ENCODE results near the gene ALPG.
"Not testable (repeated sequence)": the region's sequence is repeated elsewhere in the genome, so short reads cannot be mapped to it uniquely, and the experiment has no call there.

Gene ALPG

DNA sequence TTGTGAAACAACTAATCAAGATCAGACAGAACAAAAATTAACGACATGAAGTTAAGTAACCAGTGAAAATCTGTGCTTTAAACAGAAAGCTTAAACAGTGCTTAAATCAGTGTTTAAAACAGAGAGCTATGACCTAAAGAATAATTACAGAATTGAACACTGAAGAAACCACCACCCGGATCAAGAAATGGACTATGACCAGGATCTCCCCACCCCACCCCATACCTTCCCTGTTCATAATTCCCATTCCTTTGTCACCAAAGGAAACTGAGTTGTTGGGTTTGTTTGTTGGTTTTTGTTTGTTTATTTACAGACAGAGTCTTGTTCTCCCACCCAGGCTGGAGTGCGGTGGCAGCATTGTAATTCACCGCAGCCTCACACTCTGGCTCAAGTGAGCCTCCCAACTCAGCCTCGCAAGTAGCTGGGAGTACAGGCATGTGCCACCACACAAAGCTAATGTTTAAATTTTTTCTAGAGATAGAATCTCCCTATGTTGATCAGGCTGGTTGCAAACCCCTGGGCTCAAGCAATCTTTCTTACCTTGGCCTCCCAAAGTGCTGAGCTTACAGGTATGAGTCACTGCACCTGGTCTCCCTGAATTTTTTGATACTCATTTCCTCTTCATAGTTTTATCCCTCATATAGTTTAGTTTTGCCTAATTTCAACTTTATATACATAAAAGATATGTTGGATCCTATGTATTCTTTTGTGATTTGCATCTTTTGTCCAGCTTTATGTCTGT, 8.2 kb upstream of the ALPG start:
- no peak for DNase-seq (ENCODE audit: low read depth)

DNA sequence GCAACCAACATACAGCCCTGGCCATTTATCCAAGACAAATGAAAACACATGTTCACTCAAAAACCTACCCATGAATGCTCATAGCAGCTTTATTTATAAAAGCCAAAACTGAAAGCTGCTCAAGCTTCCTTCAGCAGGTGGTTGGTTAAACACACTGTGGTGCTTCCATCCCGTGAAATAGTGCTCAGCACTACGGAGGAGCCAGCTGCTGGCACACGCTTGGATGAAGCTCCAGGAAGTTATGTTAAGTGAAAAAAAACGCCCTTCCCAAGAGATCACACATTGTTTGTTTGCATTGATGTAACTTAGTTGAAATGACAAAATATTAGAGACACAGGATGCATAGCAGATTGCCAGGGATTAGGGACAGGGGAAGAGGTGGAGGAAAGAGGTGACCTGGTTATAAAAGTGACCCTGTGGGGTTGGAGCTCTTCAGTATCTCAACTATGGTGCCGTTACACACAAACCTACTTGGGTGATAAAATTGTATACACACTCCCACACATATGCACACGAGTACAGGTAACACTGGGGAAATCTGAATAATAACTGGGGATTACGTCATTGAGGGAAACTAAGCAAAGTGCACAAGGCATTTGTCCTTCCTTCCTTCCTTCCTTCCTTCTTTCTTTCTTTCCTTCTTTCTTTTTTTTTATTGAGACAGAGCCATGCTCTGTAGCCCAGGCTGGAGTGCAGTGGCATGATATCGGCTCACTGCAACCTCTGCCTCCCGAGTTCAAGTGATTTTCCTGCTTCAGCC, 6.2 kb upstream of the ALPG start:
- no peak for DNase-seq (ENCODE audit: low read depth)

DNA sequence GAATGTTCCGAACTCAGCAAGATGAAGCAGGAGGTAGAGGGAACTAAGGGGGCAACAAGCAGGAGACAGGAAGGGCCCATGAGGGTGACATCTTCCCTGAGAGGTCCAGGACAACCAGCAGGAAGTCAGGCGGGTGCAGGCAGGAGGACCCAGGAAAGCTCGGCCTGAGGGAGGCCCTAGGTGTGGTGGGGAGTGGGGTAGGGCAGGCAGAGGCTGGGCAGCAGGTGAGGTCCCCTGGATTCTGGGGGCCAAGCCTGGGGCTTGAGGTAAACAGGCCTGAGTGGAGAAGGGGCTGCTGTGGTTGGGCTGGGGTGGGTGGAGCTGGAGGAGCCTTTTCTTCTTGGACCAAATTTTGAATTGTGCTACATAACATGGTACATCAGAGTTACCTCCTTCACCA, 4.1 kb upstream of the ALPG start:
- no peak for DNase-seq (ENCODE audit: low read depth)

DNA sequence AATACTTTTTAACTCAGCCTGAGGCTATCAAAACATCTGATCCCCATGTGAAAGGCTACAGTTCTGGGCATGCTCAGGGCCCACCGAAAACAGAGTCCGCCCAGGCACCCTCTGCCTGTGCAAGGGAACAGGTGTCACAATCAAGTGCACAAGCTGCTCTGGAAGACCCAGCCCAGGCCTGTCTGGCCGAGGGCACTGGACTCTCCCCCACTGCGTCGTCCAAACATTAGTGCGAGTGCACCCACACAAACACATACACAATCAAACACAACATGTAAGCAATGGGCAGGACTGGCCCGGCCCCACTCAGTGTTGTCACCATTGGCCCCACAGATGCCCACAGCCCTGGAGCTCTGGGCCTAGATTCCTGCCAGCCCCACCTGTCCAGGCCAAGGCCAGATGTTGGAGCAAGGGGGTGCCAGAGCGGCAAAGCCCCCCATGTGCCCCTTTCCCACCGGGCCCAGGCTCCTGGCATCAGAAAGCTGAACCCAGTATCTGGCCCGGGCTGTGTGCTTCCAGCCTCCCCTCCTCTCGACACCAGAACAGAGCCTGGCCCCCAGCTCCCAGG, 617 bp upstream of the ALPG start:
- no peak for DNase-seq (ENCODE audit: low read depth)

DNA sequence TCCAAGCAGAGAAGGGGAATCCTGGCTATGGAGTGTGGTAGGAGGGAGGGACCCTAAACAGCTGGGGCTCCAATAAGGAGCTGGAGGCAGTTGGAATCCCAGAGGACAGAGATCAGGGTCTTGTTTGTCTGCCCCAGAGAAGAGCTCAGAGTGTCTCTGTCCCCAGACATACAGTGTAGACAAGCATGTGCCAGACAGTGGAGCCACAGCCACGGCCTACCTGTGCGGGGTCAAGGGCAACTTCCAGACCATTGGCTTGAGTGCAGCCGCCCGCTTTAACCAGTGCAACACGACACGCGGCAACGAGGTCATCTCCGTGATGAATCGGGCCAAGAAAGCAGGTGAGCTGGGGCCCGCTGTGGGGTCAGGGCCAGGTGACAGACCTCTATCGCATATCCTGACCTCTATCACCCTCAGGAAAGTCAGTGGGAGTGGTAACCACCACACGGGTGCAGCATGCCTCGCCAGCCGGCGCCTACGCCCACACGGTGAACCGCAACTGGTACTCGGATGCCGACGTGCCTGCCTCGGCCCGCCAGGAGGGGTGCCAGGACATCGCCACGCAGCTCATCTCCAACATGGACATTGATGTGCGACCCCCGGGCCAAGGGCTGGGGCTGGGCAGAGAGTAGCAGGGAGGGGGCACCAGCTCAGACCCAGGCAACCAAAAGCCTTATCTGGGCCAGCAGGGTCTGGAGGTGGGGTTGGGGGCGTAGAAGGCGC, 945 bp downstream of the ALPG start:
- DNase-seq (ENCODE audit: low read depth), result not testable (repeated sequence)

DNA sequence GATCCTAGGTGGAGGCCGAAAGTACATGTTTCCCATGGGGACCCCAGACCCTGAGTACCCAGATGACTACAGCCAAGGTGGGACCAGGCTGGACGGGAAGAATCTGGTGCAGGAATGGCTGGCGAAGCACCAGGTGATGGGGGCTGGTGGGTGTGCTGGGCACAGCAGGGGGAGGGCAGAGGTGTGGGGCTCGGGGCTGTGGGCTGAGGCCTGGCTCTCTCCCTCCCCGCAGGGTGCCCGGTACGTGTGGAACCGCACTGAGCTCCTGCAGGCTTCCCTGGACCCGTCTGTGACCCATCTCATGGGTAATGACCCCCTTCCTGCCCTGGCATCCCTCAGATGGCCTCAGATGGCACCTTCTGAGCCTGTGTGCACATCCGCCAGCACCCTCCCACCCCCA, 1.6 kb downstream of the ALPG start:
- not testable (repeated sequence) for DNase-seq (ENCODE audit: low read depth)

DNA sequence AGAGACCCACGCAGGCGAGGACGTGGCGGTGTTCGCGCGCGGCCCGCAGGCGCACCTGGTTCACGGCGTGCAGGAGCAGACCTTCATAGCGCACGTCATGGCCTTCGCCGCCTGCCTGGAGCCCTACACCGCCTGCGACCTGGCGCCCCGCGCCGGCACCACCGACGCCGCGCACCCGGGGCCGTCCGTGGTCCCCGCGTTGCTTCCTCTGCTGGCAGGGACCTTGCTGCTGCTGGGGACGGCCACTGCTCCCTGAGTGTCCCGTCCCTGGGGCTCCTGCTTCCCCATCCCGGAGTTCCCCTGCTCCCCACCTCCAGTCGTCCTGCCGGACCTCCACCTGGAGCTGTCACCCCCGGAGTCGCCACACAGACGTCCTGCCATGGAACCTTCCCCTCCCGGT, 3.0 kb downstream of the ALPG start:
- not testable (repeated sequence) for DNase-seq (ENCODE audit: low read depth)

DNA sequence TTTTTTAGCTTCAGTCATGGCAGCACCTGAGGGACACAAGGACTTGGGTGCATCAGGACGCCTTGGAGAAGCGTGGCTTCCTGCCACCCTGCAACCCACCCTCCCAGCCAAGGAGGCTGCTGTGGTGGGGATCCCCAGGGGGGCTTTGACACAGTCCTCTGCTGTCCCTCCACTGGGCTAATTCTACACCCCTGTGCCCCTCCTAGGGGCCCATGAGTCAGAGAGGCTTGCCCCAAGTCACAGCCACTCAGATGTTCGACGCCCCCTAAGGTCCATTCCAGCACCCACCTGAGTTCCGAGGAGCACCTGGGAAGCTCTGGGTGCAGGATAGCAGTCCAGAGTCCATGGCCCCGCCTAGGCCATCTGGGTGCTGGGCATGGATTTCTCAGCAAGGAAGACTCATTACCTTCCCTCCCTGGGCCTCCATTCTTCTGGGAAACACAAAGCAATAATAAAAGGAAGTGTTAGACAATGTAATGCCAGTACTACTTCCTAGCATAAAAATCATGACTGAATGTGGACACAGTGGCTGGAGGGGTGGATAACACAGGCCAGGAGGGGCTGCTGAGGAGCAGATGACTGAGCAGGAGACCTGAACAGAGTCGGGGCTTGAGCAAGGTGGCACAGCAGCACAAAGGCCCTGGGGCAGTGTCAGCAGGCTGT, 3.7 kb downstream of the ALPG start:
- DNase-seq (ENCODE audit: low read depth), result no peak

DNA sequence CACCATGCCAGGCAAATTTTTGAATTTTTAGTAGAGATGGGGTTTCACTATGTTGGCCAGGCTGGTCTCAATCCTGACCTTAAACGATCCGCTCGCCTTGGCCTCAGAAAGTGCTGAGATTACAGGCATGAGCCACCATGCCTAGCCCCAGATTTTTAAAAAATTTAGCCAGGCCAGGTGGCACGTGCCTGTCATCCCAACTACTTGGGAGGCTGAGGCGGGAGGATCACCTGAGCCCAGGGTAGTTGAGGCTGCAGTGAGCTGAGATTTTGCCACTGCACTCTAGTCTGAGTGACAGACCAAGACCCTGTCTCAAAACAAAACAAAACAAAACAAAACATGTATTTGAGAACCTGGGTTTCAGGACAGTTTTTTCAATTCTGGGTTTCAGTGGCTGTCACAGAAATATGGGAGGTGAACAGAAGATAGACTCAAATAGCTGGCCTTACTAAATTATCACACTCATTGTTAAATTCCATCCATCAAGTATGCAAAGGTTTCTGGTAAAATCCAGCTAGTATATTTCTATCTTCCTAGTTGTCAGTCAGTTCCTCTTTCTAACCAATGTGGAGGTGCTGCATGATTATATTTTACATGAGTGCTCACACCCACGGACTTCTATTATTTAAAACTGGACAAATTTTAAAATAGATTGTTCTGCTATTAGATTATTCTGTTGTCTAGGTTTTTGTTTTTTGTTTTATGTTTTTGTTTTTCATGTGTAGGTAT, 5.4 kb downstream of the ALPG start:
- no peak for DNase-seq (ENCODE audit: low read depth)

DNA sequence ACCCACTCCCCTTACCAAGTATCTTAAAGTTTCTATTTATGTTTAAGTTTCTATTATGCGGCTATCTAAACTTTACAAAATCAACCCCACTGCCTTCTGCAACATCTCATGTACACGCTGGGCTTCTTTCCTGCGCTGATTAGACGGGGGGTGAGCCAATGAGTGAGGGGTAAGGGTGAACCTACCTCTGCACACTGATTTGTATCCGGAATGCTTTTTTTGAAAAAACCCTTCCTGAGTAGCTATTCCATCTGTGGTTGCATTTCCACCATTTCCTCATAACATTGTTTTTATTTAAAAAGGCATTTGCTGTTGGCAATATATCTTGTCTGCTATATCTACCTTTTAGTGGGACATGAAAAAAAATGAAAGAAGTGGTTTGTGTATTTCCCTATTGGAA, 6.3 kb downstream of the ALPG start:
- DNase-seq (ENCODE audit: low read depth), result no peak

DNA sequence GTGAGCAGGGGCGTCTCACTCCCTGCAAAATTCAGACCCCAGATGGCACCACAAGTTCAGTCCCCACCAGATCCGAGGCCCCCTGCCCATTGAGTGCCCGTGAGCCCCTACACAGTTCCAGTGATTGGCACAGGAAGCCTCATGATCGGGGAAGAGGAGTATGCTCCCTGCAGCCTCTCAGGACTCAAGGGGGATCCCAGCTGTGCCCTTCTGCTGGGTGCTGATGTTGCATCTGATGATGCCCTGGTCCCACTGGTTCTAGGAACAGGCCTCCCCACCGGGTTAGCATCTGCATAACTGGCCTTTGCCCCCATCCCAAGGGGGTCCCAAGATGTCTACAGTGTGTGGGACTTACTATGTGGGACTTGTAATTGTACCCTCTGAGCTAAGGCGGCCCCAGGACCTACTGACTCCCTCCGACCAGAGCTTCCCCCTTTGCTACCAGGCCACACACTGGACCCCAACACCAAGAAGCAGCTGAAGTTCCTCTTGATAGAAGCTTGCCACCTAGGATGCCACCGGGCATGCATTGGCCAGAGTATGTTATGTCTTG, 8.6 kb downstream of the ALPG start:
- DNase-seq (ENCODE audit: low read depth), result no peak

DNA sequence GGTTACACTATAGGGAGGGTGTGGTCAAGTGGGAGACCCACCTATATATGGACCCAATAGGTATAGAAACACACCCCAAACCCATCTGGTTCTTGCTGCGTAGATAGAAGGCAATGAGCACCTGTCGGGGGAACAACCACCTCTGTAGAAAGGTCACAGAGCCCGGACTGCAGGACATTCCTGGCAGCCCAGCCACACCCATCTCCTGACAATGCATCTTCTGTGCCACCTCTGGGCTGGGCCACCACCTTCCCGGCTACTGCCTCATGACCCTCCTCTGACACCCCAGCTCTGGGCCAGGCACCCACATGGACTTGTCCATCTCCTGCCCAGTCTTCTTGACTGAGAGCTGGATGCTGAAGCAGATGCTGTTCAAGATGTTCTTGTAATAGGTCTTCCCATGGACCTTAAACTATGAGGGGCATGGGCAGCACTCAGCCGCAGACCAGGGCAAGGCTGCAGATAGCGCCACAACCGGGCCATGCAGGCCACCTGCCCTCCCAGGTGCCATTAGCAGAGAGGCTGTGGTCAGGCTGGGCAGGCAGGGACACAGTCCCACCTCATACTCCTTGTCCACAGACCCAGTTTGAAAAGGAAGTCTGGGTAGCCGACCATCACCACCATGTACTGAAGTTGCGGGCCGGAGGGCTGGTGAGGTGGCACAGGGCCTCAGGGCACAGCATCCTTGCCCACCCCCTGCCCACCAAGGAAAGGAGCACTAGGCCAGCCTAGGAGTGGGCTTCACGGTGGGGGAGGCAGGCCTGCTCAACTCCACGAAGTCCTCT, 9.3 kb downstream of the ALPG start:
- DNase-seq (ENCODE audit: low read depth), result no peak

DNA sequence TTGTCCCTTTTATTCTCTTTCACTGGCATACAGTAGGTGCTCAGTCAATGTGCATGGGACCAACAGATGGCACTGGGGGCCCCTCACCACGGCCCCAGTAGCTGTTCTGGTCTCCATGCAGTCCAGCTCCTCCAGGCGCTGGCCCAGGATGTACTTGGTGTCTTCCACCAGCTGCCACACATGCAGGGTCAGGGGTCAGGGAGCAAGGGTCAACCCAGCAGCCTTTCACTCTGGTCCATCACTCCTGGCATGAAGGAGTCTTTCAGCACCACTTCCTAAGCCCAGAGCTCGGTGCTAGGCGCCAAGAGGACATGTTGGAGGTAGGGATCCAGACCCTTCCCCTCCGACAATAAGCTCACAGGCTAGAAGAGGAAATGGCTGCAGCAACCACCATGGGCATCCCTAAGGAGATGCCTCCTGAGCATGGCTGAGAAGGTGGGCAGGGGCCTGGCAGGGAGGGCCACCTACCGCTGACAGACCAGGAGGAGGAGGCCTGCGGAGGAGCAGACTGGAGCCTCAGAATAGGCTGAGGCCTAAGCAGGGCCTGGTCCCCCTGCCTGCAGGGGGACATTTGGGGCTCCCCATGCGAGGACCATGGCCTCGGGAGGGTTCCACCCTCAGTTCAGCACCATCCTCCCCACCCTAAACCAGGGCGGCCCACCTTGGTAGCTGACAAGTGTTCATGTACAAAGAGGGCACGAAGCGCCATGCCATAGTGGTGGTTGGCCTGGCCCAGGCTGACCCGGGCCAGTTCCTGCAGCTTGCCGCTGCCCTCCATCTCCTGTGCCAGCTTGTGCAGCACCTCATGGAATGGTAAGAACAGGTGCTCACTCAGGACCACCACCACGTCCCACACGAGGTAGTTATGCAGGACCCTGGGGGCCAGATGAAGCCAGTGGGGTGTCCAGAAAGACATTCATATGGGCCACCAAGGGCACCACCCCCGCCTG, 10.2 kb downstream of the ALPG start:
- no peak for DNase-seq (ENCODE audit: low read depth)

DNA sequence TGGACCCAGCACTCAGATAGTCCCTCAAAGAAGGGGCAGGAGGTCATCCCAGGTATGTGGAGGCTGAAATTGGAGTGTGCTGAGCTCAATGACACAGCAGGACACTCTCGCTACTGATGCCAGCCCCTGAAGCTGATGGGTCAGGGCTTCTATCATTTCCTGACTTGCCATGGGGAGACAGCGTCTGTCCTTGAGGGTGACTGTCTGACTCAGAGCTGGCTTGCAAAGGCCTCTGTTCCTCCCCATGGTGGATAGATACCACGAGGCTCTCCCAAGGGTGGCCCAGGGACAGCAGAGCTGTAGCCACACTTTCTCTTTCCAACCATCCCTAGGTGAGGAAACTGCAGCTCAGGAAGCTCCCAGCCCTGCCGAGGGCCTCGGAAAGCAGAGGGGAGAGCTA, 10.8 kb downstream of the ALPG start:
- DNase-seq (ENCODE audit: low read depth), result no peak

DNA sequence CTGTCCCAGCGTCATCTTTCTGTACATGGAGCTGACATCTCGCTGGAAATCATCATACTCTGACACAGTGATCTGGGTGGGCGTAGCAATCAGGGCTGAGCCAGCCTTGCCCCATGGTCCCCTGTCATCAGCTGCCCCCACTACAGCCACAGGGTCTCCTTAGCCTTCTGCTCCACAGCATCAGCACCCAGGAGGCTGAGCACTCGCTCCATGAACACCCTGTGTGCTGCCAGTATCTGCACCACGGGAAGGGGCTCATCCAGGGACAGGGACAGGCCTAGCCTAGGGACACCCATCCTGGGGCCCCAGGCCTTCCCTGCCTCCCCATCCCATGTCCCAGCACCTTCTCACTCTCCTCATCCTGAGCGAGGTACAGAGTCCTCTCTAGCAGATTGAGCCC, 11.4 kb downstream of the ALPG start:
- no peak for DNase-seq (ENCODE audit: low read depth)

DNA sequence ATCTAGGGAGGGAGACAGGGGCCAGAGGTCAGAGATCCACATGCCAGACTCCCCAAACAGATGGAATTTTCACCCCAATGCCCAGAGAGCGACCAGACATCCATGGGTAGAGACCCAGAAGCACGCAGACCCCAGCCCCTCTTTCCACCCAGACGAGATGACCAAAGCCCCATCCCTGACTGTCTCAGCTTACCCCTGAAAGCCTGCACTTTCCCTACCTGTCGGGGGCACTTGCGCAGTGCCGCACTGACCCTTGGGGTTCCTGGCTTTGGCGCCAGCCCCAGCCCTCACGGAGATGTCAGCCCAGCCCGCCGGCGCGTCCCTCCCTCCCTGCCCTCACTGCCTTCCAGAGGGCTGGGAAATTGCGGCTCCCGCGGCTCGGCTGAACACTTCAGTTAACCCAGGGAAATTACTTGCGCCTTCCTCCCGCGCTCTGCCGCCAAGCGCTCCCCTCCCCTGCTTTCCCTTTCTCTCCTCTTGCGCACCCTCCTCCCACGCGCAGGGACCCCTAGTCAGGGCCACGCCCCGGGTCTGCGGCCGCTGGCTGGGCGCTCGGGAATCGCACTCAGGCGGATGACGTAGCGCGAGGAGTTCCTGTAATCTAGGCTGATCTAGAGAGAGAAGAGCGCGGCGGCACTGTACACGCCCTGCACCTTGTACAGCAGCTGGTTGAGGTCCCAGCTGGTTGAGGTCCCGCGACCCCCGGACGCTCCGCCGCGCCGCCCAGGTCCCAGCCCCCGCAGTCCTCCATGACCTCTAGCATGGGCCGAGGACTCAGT, 12.0 kb downstream of the ALPG start:
- DNase-seq (ENCODE audit: low read depth), result no peak

DNA sequence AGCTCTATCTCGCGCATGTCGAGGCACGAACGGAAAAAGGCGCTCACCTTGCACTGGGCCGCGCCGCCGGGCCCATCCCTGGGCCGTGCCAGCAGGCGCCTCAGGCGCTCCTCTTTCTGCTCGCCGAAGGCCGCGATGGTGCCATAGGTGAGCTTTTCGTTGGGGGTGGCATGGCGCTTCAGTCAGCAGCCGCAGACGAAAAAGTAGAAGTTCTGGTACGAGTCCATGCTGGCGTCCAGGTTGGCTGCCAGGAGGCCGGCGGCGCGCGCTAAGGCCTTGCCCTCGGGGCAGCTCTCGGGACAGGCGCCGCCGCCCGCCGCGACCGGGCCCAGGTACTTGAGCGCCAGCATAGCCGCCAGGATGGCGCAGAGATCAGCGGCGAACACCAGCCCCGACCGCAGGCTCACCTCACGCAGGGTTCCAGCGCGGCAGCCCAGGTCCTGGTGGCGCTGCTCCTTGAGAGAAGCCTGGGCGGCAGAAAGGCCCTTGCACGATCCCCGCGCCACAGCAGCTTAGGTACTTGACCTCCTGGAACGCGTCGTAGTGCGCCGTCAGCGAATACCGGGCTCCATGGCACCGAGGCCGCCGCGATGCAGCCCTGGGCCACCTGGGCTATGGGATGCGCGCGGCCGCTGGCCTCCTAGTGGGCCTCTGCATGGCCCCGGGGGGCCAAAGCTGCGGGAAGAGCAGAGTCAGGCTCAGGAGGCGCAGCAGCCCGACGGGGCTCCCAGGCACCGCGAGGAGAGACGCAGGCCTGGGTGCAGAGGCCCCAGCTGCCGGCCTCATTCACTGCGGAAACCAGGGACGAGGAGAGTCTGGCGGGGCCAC, 12.8 kb downstream of the ALPG start:
- no peak for DNase-seq (ENCODE audit: low read depth)

DNA sequence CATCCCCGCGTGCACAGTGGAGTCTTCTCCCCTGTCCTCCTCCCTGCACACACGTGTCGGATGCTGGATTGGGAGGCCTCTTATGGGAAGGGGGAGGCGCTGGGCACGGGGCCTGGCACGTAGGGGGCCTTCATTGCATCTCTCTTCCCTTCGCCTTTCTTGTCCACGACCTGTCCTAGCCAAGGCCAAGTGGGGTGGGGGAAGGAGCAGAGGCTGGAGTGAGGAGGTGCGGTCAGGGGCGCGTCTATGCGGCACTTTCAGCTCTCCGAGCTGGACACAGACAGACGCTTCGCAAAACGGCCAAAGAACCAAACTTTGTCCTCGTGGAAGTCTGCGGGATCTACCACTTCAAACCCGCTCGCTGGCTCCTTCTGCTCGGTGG, 13.4 kb downstream of the ALPG start:
- DNase-seq (ENCODE audit: low read depth), result no peak
